GM23338 (cell line): Measurements from ENCODE around the gene KCNIP3. TPM values are rescaled to one million over a fixed set of nuclear protein-coding genes. Genes with fewer than 3 reads are reported as not detected.
A peak's percentile ranks its signal among the peaks of the same experiment; 100 is the strongest.

Experiments used
- ATAC-seq: fragments of 200-7000 bp; cut with Tn5 transposase; 3 replicates; pipeline ENCODE4 v1.9.1; 2020
- DNase-seq: peaks from one replicate; pipeline ENCODE4 v3.0.0-alpha.2; 2015; ENCODE audit warnings: low spot score
- H2AFZ ChIP-seq: fragments of 200-600 bp; sonication (generic); 2 replicates; pipeline ENCODE4 v1.8.0; 2016; ENCODE audit warnings: antibody characterized with exemption, mild to moderate bottlenecking, moderate library complexity
- H3F3A ChIP-seq: fragments of 200-600 bp; sonication (generic); replicated peaks from 2 replicates; pipeline ENCODE4 v1.8.0; 2017; ENCODE audit warnings: antibody characterized with exemption, mixed run types, low read depth
- H3K27ac ChIP-seq: fragments of 200-600 bp; sonication (generic); 2 replicates; pipeline ENCODE4 v1.6.1; 2016; ENCODE audit warnings: low read depth
- H3K27me3 ChIP-seq: fragments of 200-600 bp; sonication (generic); 2 replicates; pipeline ENCODE4 v1.8.0; 2016; ENCODE audit warnings: mild to moderate bottlenecking, mixed run types, moderate library complexity; ENCODE audit not compliant: insufficient read depth
- H3K36me3 ChIP-seq: fragments of 200-600 bp; sonication (generic); 2 replicates; pipeline ENCODE4 v1.8.0; 2016; ENCODE audit warnings: mild to moderate bottlenecking; ENCODE audit not compliant: insufficient read depth
- H3K4me1 ChIP-seq: fragments of 200-600 bp; sonication (generic); 2 replicates; pipeline ENCODE4 v1.8.0; 2016; ENCODE audit warnings: mild to moderate bottlenecking, moderate library complexity; ENCODE audit not compliant: insufficient read depth
- H3K4me2 ChIP-seq: fragments of 200-600 bp; sonication (generic); 2 replicates; pipeline ENCODE4 v1.7.1; 2017; ENCODE audit warnings: mixed run types
- H3K4me3 ChIP-seq: fragments of 200-600 bp; sonication (generic); 2 replicates; pipeline ENCODE4 v1.6.1; 2016; ENCODE audit warnings: mixed run types
- H3K79me2 ChIP-seq: fragments of 200-600 bp; sonication (generic); replicated peaks from 2 replicates; pipeline ENCODE4 v1.8.0; 2017; ENCODE audit warnings: mild to moderate bottlenecking; ENCODE audit not compliant: insufficient read depth
- H3K9me2 ChIP-seq: fragments of 200-600 bp; sonication (generic); 2 replicates; pipeline ENCODE4 v1.8.0; 2017; ENCODE audit not compliant: insufficient read depth
- H4K20me1 ChIP-seq: fragments of 200-600 bp; sonication (generic); replicated peaks from 2 replicates; pipeline ENCODE4 v1.8.0; 2017; ENCODE audit warnings: mild to moderate bottlenecking; ENCODE audit not compliant: insufficient read depth
- H3K27ac Mint-ChIP-seq: 2 replicates; pipeline ENCODE4 v1.8.0; 2020; ENCODE audit warnings: inconsistent platforms, mild to moderate bottlenecking, moderate library complexity, mixed read lengths
- H3K27me3 Mint-ChIP-seq: 3 replicates; pipeline ENCODE4 v1.8.0; 2022; ENCODE audit warnings: low read depth, mild to moderate bottlenecking, moderate library complexity, mixed read lengths, inconsistent platforms; ENCODE audit not compliant: insufficient read depth, poor library complexity
- H3K36me3 Mint-ChIP-seq: 3 replicates; pipeline ENCODE4 v1.8.0; 2021; ENCODE audit warnings: low read depth, mild to moderate bottlenecking, inconsistent platforms, moderate library complexity, mixed read lengths
- H3K4me1 Mint-ChIP-seq: 3 replicates; pipeline ENCODE4 v1.8.0; 2020; ENCODE audit warnings: mild to moderate bottlenecking, inconsistent platforms, mixed read lengths
- H3K4me3 Mint-ChIP-seq: 3 replicates; pipeline ENCODE4 v1.8.0; 2021; ENCODE audit warnings: moderate library complexity, mild to moderate bottlenecking, inconsistent platforms, mixed read lengths
- H3K9me3 Mint-ChIP-seq: 3 replicates; pipeline ENCODE4 v1.8.0; 2020; ENCODE audit warnings: moderate library complexity, mild to moderate bottlenecking, inconsistent platforms, mixed read lengths
- CREB1 ChIP-seq: fragments of 250-450 bp; sonication (Bioruptor Pico); IDR thresholded peaks from 2 replicates; pipeline ENCODE4 v1.5.0; 2020; ENCODE audit warnings: low read depth, mild to moderate bottlenecking, moderate library complexity
- CTCF ChIP-seq, 2 experiments: fragments of 200-600 bp in 1 of 2; sonication (generic) in 1 of 2; conservative IDR thresholded peaks; 2 replicates each; pipeline versions ENCODE4 v1.5.1 to v1.6.1; 2016 to 2017; ENCODE audit warnings: antibody characterized with exemption in 2 of 2, low read depth in 2 of 2, mild to moderate bottlenecking in 2 of 2, moderate library complexity in 1 of 2
- ETS1 ChIP-seq: IDR thresholded peaks from 2 replicates; pipeline ENCODE4 v1.6.1; 2016; ENCODE audit warnings: antibody characterized with exemption
- EZH2phosphoT487 ChIP-seq: fragments of 200-600 bp; sonication (generic); IDR thresholded peaks from one replicate; pipeline ENCODE4 v1.8.1; 2018; ENCODE audit warnings: antibody characterized with exemption; ENCODE audit not compliant: unreplicated experiment
- POLR2AphosphoS5 ChIP-seq: IDR thresholded peaks from 2 replicates; pipeline ENCODE4 v1.6.1; 2016; ENCODE audit warnings: antibody characterized with exemption, low read depth
- ZNF114 ChIP-seq: fragments of 250-450 bp; sonication (Bioruptor Pico); IDR thresholded peaks from 2 replicates; pipeline ENCODE4 v1.5.0; 2020; ENCODE audit warnings: mild to moderate bottlenecking, moderate library complexity
- ZNF331 ChIP-seq: fragments of 250-450 bp; sonication (Bioruptor Pico); IDR thresholded peaks from 2 replicates; pipeline ENCODE4 v1.5.0; 2020; ENCODE audit warnings: low read depth, mild to moderate bottlenecking, moderate library complexity
- ZNF462 ChIP-seq: fragments of 250-450 bp; sonication (Bioruptor Pico); IDR thresholded peaks from 2 replicates; pipeline ENCODE4 v1.5.0; 2020; ENCODE audit warnings: mild to moderate bottlenecking, moderate library complexity
- polyA plus RNA-seq: library from polyadenylated mRNA; unstranded; fragments of >200 nt; fragmentation: Nextera tagmentation; extraction: Ambion mirVana; gene quantifications from 2 replicates; pipeline ENCODE4 v1.2.1, GENCODE V29; 2016
- total RNA-seq: library from RNA; depleted of rRNA; stranded (reverse); fragments of >200 nt; shearing (Covaris generic); gene quantifications from 2 replicates; pipeline ENCODE4 v1.2.3, GENCODE V29; 2014

Gene KCNIP3
- total and polyA plus RNA-seq, 2 experiments from 2014 or later: 0.32 to 0.83 TPM

- no peak for TF ChIP-seq ZNF462 (CRISPR knock-in tag)
- TF ChIP-seq ETS1: no peak
Measured at GRCh38 chr2:95327861-95328260, 30.7 kb downstream of the KCNIP3 start (continued).

GRCh38 chr2:95328358-95329125 lies 31.4 kb downstream of the KCNIP3 start:
- no peaks in the 10 kb centered on the region for H3F3A ChIP-seq
- H3K4me3 ChIP-seq: no peak overlapping the region
- no peak overlapping the region for H3K4me2 ChIP-seq
- H3K9me3 Mint-ChIP-seq: no peaks in the 10 kb centered on the region; the same call in 1 of the 3 replicates
- no peaks in the 10 kb centered on the region for H3K27me3 ChIP-seq
- H3K36me3 ChIP-seq: no peaks in the 10 kb centered on the region
- peaks cover 3% of the 10 kb centered on the region; the same call in 1 of the 2 replicates for H3K9me2 ChIP-seq
- no peak overlapping the region for H3K27ac ChIP-seq
- H3K27ac Mint-ChIP-seq: no peak overlapping the region; the same call in 1 of the 2 replicates
- no peaks in the 10 kb centered on the region for H3K4me1 ChIP-seq
- DNase-seq (no peak), ATAC-seq (peak; percentile 45)
- H3K27me3 Mint-ChIP-seq: peaks cover 11% of the 10 kb centered on the region
- no peak overlapping the region for H3K4me3 Mint-ChIP-seq
- H4K20me1 ChIP-seq: no peaks in the 10 kb centered on the region
- H3K36me3 Mint-ChIP-seq: no peaks in the 10 kb centered on the region
- H2AFZ ChIP-seq: no peak overlapping the region
- no peaks in the 10 kb centered on the region for H3K79me2 ChIP-seq
- peaks cover 3% of the 10 kb centered on the region; the same call in 1 of the 3 replicates for H3K4me1 Mint-ChIP-seq
- TF ChIP-seq EZH2phosphoT487: no peak
- no peak for TF ChIP-seq ZNF331 (CRISPR knock-in tag)
- no peak for TF ChIP-seq POLR2AphosphoS5
- no peak for TF ChIP-seq CREB1
- TF ChIP-seq ETS1: no peak
- no peak for TF ChIP-seq CTCF (conservative IDR thresholded peaks at IDR 0.05; ENCODE audit: low read depth in 2 of 2)
- TF ChIP-seq ZNF114 (CRISPR knock-in tag): no peak
